ENCODE results near the gene CPED1. TPM values are rescaled to one million over a fixed set of nuclear protein-coding genes. Genes with fewer than 3 reads are reported as not detected.

The CPED1 gene
- total and polyA plus RNA-seq, 10 of the 15 experiments (the other 5 are each of a cell fraction or from before 2014, with no cell fraction given): 0.01 to 0.77 (median 0.10) TPM; not detected in 1

DNA sequence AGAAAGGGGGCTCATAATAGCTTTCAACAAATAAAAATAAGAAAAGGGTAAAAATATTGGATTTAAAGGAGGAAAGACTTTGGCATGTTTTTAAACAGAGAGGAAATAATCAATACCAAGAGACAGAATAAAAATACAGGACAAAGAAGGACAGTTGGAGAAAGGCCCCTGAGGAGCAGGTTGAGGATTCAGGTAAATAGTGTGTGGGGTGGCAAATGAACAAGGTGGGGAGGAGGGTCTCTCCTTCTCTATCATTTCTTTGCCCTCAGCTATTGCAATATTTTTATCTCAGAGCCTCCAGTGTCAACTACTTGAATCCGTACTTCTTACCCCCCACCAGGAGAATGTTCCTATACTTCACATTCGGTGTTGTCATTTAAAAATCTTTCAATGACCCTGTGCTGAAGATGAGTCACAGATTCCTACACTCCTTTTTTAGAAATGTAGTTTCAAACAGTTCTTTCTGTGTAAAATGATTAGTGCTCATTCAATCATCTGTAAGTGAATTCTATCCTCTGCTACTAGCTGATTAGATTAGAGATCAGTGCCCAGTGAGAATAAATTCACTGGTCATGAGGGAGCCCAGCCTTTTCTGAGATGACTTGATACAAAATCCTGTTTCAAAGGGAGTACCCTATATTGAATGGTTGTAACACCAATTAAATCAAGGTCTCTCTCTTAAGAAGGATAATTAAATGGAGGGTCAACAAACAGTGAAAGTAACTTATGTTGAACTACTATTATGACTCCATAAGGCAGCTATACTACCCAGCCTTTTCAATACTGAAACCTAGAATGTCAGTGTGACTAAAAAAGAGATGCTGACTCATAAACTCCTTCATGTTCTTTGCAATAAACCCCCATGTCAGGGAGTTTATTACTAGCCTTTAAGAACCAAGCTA, 289.9 kb downstream of the CPED1 start (continued):
- TF ChIP-seq, protein P1, sequence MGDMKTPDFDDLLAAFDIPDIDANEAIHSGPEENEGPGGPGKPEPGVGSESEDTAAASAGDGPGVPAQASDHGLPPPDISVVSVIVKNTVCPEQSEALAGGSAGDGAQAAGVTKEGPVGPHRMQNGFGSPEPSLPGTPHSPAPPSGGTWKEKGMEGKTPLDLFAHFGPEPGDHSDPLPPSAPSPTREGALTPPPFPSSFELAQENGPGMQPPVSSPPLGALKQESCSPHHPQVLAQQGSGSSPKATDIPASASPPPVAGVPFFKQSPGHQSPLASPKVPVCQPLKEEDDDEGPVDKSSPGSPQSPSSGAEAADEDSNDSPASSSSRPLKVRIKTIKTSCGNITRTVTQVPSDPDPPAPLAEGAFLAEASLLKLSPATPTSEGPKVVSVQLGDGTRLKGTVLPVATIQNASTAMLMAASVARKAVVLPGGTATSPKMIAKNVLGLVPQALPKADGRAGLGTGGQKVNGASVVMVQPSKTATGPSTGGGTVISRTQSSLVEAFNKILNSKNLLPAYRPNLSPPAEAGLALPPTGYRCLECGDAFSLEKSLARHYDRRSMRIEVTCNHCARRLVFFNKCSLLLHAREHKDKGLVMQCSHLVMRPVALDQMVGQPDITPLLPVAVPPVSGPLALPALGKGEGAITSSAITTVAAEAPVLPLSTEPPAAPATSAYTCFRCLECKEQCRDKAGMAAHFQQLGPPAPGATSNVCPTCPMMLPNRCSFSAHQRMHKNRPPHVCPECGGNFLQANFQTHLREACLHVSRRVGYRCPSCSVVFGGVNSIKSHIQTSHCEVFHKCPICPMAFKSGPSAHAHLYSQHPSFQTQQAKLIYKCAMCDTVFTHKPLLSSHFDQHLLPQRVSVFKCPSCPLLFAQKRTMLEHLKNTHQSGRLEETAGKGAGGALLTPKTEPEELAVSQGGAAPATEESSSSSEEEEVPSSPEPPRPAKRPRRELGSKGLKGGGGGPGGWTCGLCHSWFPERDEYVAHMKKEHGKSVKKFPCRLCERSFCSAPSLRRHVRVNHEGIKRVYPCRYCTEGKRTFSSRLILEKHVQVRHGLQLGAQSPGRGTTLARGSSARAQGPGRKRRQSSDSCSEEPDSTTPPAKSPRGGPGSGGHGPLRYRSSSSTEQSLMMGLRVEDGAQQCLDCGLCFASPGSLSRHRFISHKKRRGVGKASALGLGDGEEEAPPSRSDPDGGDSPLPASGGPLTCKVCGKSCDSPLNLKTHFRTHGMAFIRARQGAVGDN (IDR thresholded peaks at IDR 0.05): 0 out of 2 replicates have a peak, but pooled peaks have one; percentile 25
- TF ChIP-seq, protein P2, sequence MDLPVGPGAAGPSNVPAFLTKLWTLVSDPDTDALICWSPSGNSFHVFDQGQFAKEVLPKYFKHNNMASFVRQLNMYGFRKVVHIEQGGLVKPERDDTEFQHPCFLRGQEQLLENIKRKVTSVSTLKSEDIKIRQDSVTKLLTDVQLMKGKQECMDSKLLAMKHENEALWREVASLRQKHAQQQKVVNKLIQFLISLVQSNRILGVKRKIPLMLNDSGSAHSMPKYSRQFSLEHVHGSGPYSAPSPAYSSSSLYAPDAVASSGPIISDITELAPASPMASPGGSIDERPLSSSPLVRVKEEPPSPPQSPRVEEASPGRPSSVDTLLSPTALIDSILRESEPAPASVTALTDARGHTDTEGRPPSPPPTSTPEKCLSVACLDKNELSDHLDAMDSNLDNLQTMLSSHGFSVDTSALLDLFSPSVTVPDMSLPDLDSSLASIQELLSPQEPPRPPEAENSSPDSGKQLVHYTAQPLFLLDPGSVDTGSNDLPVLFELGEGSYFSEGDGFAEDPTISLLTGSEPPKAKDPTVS (IDR thresholded peaks at IDR 0.05; ENCODE audit: low read depth, low read length): no peak
- TF ChIP-seq NR2C2 (IDR thresholded peaks at IDR 0.05; ENCODE audit: borderline replicate concordance, control insufficient read depth, insufficient read length, low read depth): no peak
- no peak for TF ChIP-seq ZNF384 (IDR thresholded peaks at IDR 0.05; ENCODE audit: borderline replicate concordance, low read depth, low read length)
- TF ChIP-seq, protein P3, sequence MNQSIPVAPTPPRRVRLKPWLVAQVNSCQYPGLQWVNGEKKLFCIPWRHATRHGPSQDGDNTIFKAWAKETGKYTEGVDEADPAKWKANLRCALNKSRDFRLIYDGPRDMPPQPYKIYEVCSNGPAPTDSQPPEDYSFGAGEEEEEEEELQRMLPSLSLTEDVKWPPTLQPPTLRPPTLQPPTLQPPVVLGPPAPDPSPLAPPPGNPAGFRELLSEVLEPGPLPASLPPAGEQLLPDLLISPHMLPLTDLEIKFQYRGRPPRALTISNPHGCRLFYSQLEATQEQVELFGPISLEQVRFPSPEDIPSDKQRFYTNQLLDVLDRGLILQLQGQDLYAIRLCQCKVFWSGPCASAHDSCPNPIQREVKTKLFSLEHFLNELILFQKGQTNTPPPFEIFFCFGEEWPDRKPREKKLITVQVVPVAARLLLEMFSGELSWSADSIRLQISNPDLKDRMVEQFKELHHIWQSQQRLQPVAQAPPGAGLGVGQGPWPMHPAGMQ (IDR thresholded peaks at IDR 0.05; ENCODE audit: borderline replicate concordance): no peak
- TF ChIP-seq IRF4 (IDR thresholded peaks at IDR 0.05; ENCODE audit: low read depth, low read length): peak; percentile 99
- no peak for TF ChIP-seq TARDBP (IDR thresholded peaks at IDR 0.05; ENCODE audit: borderline replicate concordance)
- TF ChIP-seq, protein P4, sequence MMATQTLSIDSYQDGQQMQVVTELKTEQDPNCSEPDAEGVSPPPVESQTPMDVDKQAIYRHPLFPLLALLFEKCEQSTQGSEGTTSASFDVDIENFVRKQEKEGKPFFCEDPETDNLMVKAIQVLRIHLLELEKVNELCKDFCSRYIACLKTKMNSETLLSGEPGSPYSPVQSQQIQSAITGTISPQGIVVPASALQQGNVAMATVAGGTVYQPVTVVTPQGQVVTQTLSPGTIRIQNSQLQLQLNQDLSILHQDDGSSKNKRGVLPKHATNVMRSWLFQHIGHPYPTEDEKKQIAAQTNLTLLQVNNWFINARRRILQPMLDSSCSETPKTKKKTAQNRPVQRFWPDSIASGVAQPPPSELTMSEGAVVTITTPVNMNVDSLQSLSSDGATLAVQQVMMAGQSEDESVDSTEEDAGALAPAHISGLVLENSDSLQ (IDR thresholded peaks at IDR 0.05): peak; percentile 25; the same call in 1 of the 2 replicates
- peak; percentile 67; the same call in 1 of the 2 replicates for TF ChIP-seq CBX5 (IDR thresholded peaks at IDR 0.05; ENCODE audit: low read depth)
- peak; percentile 76 for TF ChIP-seq GABPA (IDR thresholded peaks at IDR 0.05; ENCODE audit: low read depth)
- peak; percentile 94 for TF ChIP-seq MTA3 (IDR thresholded peaks at IDR 0.05; ENCODE audit: borderline replicate concordance, low read length)
